Prostate gland (tissue), 2 donors: ENCODE data around the gene RNF220.

Experiments used
- CTCF ChIP-seq, 4 experiments: fragments of 200-600 bp in 2 of 4; fragments of 450-650 bp in 2 of 4; sonication (generic) in 2 of 4; IDR thresholded peaks; 1 replicate in 3 of 4; 2 replicates in 1 of 4; pipeline ENCODE4 v1.5.1; 2016 to 2019; ENCODE audit warnings: antibody characterized with exemption in 4 of 4, mild to moderate bottlenecking in 2 of 4, moderate library complexity in 2 of 4
- POLR2A ChIP-seq: fragments of 450-650 bp; IDR thresholded peaks from one replicate; pipeline ENCODE4 v1.6.1; 2016; ENCODE audit warnings: antibody characterized with exemption, mild to moderate bottlenecking
- POLR2AphosphoS5 ChIP-seq: sonication (generic); formaldehyde crosslinking; IDR thresholded peaks from one replicate; pipeline ENCODE4 v1.6.1; 2017; ENCODE audit warnings: antibody characterized with exemption

- TF ChIP-seq POLR2A = no peak
- no peak for TF ChIP-seq CTCF (IDR thresholded peaks at IDR 0.05)
- no peak for TF ChIP-seq POLR2AphosphoS5
Observed at GRCh38 chr1:44515416-44515815, 110.4 kb downstream of the RNF220 start.
